COLO668 (cell line): ENCODE data around the gene BCL2L11.

Experiments
- DNase-seq: peaks from one replicate; lab custom pipeline; 2025; ENCODE audit not compliant: unreplicated experiment; lab: John Stamatoyannopoulos, UW

BCL2L11 gene

GRCh38 chr2:111142101-111142500 lies 21.4 kb downstream of the BCL2L11 start:
- DNase-seq, result no peak

GRCh38 chr2:111143107-111143842 lies 22.6 kb downstream of the BCL2L11 start:
- no peak for DNase-seq

- DNase-seq, result no peak
Observed at GRCh38 chr2:111143843-111144198, 23.1 kb downstream of the BCL2L11 start.

- DNase-seq, result no peak
Observed at GRCh38 chr2:111145103-111145760, 24.5 kb downstream of the BCL2L11 start.

GRCh38 chr2:111145951-111146350 lies 25.2 kb downstream of the BCL2L11 start:
- no peak for DNase-seq

- no peak for DNase-seq
Observed at GRCh38 chr2:111148225-111148873, 27.6 kb downstream of the BCL2L11 start.

GRCh38 chr2:111148925-111149324 lies 28.2 kb downstream of the BCL2L11 start:
- DNase-seq, result no peak

GRCh38 chr2:111149882-111150455 lies 29.3 kb downstream of the BCL2L11 start:
- no peak for DNase-seq

- DNase-seq, result no peak
Observed at GRCh38 chr2:111154758-111155157, 34.0 kb downstream of the BCL2L11 start.

- DNase-seq, result peak; percentile 16
Observed at GRCh38 chr2:111155610-111156009, 34.9 kb downstream of the BCL2L11 start.

GRCh38 chr2:111156529-111156928 lies 35.8 kb downstream of the BCL2L11 start:
- no peak for DNase-seq

- DNase-seq, result peak; percentile 75
Observed at GRCh38 chr2:111157071-111157661, 36.5 kb downstream of the BCL2L11 start.

- peak; percentile 38 for DNase-seq
Observed at GRCh38 chr2:111157798-111158197, 37.1 kb downstream of the BCL2L11 start.

GRCh38 chr2:111159641-111160040 lies 38.9 kb downstream of the BCL2L11 start:
- no peak for DNase-seq

GRCh38 chr2:111160758-111161157 lies 40.0 kb downstream of the BCL2L11 start:
- no peak for DNase-seq

GRCh38 chr2:111161971-111162370 lies 41.3 kb downstream of the BCL2L11 start:
- no peak for DNase-seq

- DNase-seq, result peak; percentile 58
Observed at GRCh38 chr2:111162718-111163331, 42.1 kb downstream of the BCL2L11 start.

GRCh38 chr2:111164078-111164477 lies 43.4 kb downstream of the BCL2L11 start:
- no peak for DNase-seq

- DNase-seq, result no peak
Observed at GRCh38 chr2:111165084-111165483, 44.4 kb downstream of the BCL2L11 start.

- DNase-seq, result no peak
Observed at GRCh38 chr2:111166115-111166514, 45.4 kb downstream of the BCL2L11 start.
